Measurements from ENCODE around the gene FKBP6. TPM values are rescaled to one million over a fixed set of nuclear protein-coding genes. Genes with fewer than 3 reads are reported as not detected.
A peak's percentile ranks its signal among the peaks of the same experiment; 100 is the strongest.

The FKBP6 gene
- total RNA-seq, 1 experiment from 2014 or later: not detected

- no peak overlapping the region for H3K56ac ChIP-seq (ENCODE audit: insufficient read length, low read depth, low read length)
- Mint-ChIP-seq H3K27me3 (ENCODE audit: low read depth) (peaks cover 17% of the 10 kb centered on the region), H3K36me3 (ENCODE audit: insufficient read depth in 1 of 3, low read depth in 3 of 3) (peaks cover 14 to 40% (median 38%) of the 10 kb centered on the region in 3 experiments; a peak in 6 of 7 replicates), H3K4me1 (peaks cover 11 to 13% of the 10 kb centered on the region in 2 experiments), H3K4me3 (peak overlapping the region; percentile 87 to 96), H3K9me3 (peaks cover 2 to 4% of the 10 kb centered on the region in 2 experiments; a peak in 2 of 5 replicates), H3K27ac (peak overlapping the region in 1 of 3 experiments; percentile 95; a peak in 2 of 7 replicates)
- no peak overlapping the region for H2AK5ac ChIP-seq (ENCODE audit: insufficient read length, low read length)
- H3K4me2 ChIP-seq (ENCODE audit: insufficient read depth, insufficient read length, low read length): peak overlapping the region; percentile 80
- no peak for TF ChIP-seq CTCF (conservative IDR thresholded peaks at IDR 0.05)
- peak overlapping the region; percentile 63 for H3K9ac ChIP-seq (ENCODE audit: extremely low read depth, insufficient read length, low read length)
- no peak overlapping the region for H2BK120ac ChIP-seq (ENCODE audit: low read depth, low read length, poor library complexity, severe bottlenecking)
- H2BK12ac ChIP-seq (ENCODE audit: insufficient read length, low read depth, low read length): no peak overlapping the region
- no peak overlapping the region for H3K4ac ChIP-seq (ENCODE audit: low read depth, low read length)
- no peak overlapping the region for H3T11ph ChIP-seq (ENCODE audit: low read length)
- no peak overlapping the region; the same call in 1 of the 2 replicates for H3K14ac ChIP-seq (ENCODE audit: insufficient read depth, low read length)
- H4K91ac ChIP-seq (ENCODE audit: insufficient read length, low read depth, low read length): no peak overlapping the region
- H3K79me1 ChIP-seq (ENCODE audit: insufficient read depth, low read depth, low read length, poor library complexity, severe bottlenecking): peaks cover 3% of the 10 kb centered on the region
- no CpG with 5 or more reads among the region's 43 CpGs for WGBS (ENCODE audit: extremely low coverage, insufficient read length, low lambda C conversion rate)
- no peaks in the 10 kb centered on the region for H3K23me2 ChIP-seq (ENCODE audit: insufficient read length, low read depth, low read length, poor library complexity, severe bottlenecking)
- H3K27ac ChIP-seq (ENCODE audit: insufficient read length, low read depth, low read length): no peak overlapping the region
- no peak overlapping the region for H2AFZ ChIP-seq (ENCODE audit: low read length)
- H3K4me1 ChIP-seq (ENCODE audit: insufficient read depth, low read length): no peaks in the 10 kb centered on the region; the same call in 1 of the 2 replicates
- H4K5ac ChIP-seq (ENCODE audit: insufficient read length, low read depth, low read length): no peak overlapping the region
- H2BK5ac ChIP-seq (ENCODE audit: insufficient read length, low read length): no peak overlapping the region
- H4K20me1 ChIP-seq (ENCODE audit: control insufficient read depth, insufficient read depth, insufficient read length): no peaks in the 10 kb centered on the region
- no peaks in the 10 kb centered on the region for H3K9me3 ChIP-seq (ENCODE audit: control insufficient read depth, low read depth, low read length)
- H3K27me3 ChIP-seq (ENCODE audit: insufficient read depth, low read length): no peaks in the 10 kb centered on the region
- peaks cover 2% of the 10 kb centered on the region; the same call in 1 of the 2 replicates for H3K79me2 ChIP-seq (ENCODE audit: insufficient read depth, low read length)
- H3K23ac ChIP-seq (ENCODE audit: insufficient read length, low read depth, low read length): no peak overlapping the region
- H2BK15ac ChIP-seq (ENCODE audit: low read depth, low read length): no peak overlapping the region
- no peak for DNase-seq
- peak overlapping the region; percentile 34 for H3K18ac ChIP-seq (ENCODE audit: insufficient read length, low read depth, low read length)
- H4K8ac ChIP-seq (replicated peaks; ENCODE audit: insufficient read length, low read depth, low read length): no peak overlapping the region
- H2BK20ac ChIP-seq (ENCODE audit: low read depth, low read length, poor library complexity, severe bottlenecking): no peak overlapping the region
Measured at GRCh38 chr7:73308074-73308664, 19.8 kb upstream of the FKBP6 start.
